ENCODE results near the gene MAPK11. TPM values are rescaled to one million over a fixed set of nuclear protein-coding genes. Genes with fewer than 3 reads are reported as not detected.

MAPK11 gene
- total RNA-seq, 4 donors from 2014 or later = 2.0 to 14.0 (median 2.5) TPM; not detected in 1

DNA sequence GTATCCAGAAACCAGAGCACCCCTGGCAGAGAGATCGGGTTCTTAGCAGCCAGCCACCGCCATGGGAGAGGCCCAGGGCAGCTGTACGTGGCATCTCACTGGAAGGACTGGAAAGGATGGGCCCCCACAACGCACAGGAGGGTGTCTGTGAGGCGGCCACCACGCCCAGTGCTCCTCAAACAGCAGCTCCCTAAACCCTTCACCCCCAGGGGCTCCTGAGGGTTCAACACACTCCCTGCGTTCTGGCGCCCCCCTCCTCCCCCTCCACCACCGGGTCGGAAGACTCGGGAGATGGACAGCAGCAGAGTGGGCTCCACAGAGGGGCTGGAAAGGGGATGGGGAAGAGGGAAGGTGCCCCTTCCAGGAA, 9.8 kb downstream of the MAPK11 start:
- peaks cover 0 to 20% (median 12%) of the 10 kb centered on the region in 4 donors for H3K4me1 ChIP-seq
- no peak overlapping the region for H3K27ac ChIP-seq
- TF ChIP-seq, protein P1, sequence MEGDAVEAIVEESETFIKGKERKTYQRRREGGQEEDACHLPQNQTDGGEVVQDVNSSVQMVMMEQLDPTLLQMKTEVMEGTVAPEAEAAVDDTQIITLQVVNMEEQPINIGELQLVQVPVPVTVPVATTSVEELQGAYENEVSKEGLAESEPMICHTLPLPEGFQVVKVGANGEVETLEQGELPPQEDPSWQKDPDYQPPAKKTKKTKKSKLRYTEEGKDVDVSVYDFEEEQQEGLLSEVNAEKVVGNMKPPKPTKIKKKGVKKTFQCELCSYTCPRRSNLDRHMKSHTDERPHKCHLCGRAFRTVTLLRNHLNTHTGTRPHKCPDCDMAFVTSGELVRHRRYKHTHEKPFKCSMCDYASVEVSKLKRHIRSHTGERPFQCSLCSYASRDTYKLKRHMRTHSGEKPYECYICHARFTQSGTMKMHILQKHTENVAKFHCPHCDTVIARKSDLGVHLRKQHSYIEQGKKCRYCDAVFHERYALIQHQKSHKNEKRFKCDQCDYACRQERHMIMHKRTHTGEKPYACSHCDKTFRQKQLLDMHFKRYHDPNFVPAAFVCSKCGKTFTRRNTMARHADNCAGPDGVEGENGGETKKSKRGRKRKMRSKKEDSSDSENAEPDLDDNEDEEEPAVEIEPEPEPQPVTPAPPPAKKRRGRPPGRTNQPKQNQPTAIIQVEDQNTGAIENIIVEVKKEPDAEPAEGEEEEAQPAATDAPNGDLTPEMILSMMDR (IDR thresholded peaks at IDR 0.05) = no peak
- TF ChIP-seq POLR2A (IDR thresholded peaks at IDR 0.05) = no peak
- peaks cover 0 to 15% of the 10 kb centered on the region in 2 donors for H3K27me3 ChIP-seq
- no peaks in the 10 kb centered on the region for H3K9me3 ChIP-seq
- DNase-seq = no peak
- peak overlapping the region; percentile 14 to 59 (median 51) for H3K4me3 ChIP-seq
- H3K36me3 ChIP-seq = no peaks in the 10 kb centered on the region

DNA sequence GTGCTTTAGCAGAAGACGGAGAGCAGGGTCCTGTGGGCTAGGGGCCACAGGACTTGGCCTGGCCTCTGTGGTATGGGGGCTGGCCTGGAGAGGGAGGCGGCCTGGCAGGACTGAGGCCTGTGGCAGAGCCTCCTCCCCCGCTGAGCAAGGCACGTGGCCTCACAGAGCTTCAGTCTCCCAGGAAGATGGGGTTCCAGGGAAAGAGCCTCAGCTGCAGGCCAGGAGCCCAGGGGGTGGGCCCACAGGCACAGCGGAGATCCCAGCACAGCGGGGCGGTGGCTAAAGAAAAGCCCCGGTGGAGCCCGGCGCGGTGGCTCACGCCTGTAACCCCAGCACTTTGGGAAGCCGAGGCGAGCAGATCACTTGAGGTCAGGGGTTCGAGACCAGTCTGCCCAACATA, 10.9 kb downstream of the MAPK11 start:
- DNase-seq = no peak
- H3K27me3 ChIP-seq = peaks cover 0 to 15% of the 10 kb centered on the region in 2 donors
- no peak overlapping the region for H3K27ac ChIP-seq
- H3K4me3 ChIP-seq = no peak overlapping the region
- no peaks in the 10 kb centered on the region for H3K9me3 ChIP-seq
- no peak for TF ChIP-seq POLR2A (IDR thresholded peaks at IDR 0.05)
- TF ChIP-seq, protein P1 (IDR thresholded peaks at IDR 0.05) = no peak
- peaks cover 0 to 20% (median 12%) of the 10 kb centered on the region in 4 donors for H3K4me1 ChIP-seq
- no peaks in the 10 kb centered on the region for H3K36me3 ChIP-seq

DNA sequence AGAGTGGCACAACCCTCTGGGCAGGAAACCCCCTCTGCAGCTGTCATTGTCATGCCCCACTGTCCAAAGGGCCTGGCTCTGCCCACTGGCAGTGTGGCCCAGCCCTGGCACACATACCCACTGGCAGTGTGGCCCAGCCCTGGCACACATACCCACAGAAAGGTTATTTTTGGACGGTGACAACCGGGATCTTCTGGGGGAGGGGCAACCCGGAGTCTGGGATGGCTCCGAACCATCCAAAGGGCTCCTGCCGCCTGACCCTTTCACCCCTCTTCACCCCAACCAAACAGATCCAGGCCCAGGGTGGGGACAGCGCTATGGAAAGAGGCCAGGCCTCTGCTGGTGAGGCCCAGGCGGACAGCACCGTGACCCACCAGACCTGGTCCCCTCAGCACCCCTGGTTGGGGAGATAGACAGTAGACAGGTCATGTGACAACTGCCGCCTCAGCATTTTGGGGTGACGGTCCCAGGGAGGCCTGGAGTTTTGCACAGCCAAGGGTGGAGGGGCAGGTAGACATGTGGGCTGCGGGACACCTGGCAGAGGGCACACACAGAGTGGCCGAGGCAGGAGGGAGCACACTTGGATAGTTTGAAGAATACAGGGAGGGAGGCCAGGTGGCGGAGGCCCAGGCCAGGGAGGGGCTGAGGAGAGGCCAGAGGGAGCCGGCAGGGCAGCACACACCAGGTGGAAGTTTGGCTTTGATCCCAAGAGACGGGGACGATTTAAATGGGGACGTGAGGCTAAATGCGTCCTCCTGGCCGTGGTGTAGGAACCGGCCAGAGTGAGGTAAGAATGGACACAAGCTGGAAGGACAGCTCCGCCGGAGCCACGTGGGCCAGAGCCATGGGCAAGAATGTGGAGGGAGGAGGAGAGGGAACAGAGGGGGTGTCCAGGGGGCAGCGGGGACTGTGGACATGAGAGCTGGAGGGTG, 11.6 kb downstream of the MAPK11 start:
- Histone ChIP-seq H3K9me3 (no peaks in the 10 kb centered on the region), H3K27me3 (peaks cover 0 to 15% of the 10 kb centered on the region in 2 donors), H3K4me1 (peaks cover 0 to 20% (median 12%) of the 10 kb centered on the region in 4 donors), H3K4me3 (no peak overlapping the region), H3K27ac (no peak overlapping the region), H3K36me3 (no peaks in the 10 kb centered on the region)
- TF ChIP-seq, protein P1 (IDR thresholded peaks at IDR 0.05) = no peak
- no peak for TF ChIP-seq POLR2A (IDR thresholded peaks at IDR 0.05)
- DNase-seq = no peak

DNA sequence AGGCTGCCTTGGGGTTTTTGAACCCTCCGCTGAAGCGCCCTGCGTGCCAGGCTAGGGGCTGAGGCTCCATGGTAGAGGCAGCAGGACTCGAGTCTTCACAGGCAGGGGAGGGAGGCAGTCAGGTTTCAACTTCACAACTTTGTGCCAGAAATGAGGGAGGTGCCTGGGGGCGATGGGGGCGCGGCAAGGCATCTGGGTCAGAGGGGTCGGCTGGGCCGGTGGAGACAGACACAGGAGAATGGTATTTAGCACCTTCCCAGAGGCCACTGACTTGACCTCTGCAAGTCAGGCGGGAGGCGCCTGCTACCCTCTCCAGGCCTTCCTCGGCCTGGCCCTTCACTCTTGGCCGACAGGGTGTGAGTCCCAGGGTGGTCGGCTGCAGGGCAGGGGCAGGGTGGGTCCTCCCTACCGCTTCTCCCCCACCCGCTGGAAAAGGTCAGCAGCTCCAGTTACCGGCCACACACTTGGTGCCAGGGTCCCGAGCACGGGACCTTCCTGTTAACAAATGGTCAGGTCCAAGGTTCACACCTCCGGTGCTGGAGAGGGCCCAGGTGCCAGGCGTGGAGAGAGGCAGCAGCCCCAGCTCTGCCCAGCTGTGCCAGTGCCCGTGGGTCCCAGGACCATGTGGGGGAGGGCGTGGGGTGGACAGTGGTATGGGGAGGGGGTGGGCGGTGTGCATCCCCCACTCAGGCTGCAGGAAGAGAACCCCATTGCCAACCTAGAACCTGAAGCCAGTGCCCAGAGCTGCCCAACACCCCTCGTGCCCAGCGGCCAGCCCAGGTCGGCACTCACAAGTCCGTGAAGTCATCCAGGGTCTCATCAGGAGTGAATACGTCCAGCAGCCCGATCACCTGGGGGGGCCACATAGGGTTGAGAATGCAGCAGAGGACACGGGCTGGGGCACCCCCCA, 12.5 kb downstream of the MAPK11 start:
- H3K4me3 ChIP-seq = no peak overlapping the region
- TF ChIP-seq POLR2A (IDR thresholded peaks at IDR 0.05) = no peak
- TF ChIP-seq, protein P1 (IDR thresholded peaks at IDR 0.05) = no peak
- H3K4me1 ChIP-seq = peaks cover 0 to 20% (median 12%) of the 10 kb centered on the region in 4 donors
- peaks cover 0 to 15% of the 10 kb centered on the region in 2 donors for H3K27me3 ChIP-seq
- no peaks in the 10 kb centered on the region for H3K9me3 ChIP-seq
- no peaks in the 10 kb centered on the region for H3K36me3 ChIP-seq
- H3K27ac ChIP-seq = no peak overlapping the region
- no peak for DNase-seq

DNA sequence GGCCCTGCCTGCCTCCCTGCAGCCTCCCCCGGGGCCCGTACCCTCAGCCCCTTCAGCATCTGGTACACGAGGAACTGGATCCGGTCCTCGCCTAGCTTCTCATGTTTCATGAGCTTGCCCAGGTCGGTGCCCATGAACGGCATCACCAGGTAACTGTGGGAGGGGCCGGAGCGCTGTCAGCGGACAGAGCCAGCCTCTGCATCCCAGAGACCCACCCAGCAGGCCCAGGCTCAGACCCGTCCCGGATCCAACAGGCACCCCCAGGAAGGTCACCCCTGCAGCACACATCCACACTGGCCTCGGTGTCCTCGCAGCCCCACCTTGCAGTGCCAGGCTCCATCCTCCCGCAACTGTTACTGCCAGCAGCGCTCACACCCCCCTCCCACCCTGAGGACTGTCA, 13.1 kb downstream of the MAPK11 start:
- no peak for DNase-seq
- Histone ChIP-seq H3K4me3 (no peak overlapping the region), H3K4me1 (peaks cover 0 to 16% (median 9%) of the 10 kb centered on the region in 4 donors), H3K27me3 (peaks cover 0 to 9% of the 10 kb centered on the region in 2 donors), H3K9me3 (no peaks in the 10 kb centered on the region), H3K27ac (no peak overlapping the region), H3K36me3 (no peaks in the 10 kb centered on the region)
- TF ChIP-seq, protein P1 (IDR thresholded peaks at IDR 0.05) = no peak
- no peak for TF ChIP-seq POLR2A (IDR thresholded peaks at IDR 0.05)

Measured in Peyer's patch (tissue), 4 donors.